GM12873 (cell line): Measurements from ENCODE around the gene EML1.

ENCODE experiments used
- TF ChIP-seq, protein P1 (sequence below): IDR thresholded peaks from 2 replicates; pipeline ENCODE4 v1.5.1; 2012; ENCODE audit warnings: low read depth, mild to moderate bottlenecking, moderate library complexity, low read length, control low read depth; ENCODE audit not compliant: insufficient read depth; ENCODE audit errors: missing control alignments

Gene EML1, protein sequence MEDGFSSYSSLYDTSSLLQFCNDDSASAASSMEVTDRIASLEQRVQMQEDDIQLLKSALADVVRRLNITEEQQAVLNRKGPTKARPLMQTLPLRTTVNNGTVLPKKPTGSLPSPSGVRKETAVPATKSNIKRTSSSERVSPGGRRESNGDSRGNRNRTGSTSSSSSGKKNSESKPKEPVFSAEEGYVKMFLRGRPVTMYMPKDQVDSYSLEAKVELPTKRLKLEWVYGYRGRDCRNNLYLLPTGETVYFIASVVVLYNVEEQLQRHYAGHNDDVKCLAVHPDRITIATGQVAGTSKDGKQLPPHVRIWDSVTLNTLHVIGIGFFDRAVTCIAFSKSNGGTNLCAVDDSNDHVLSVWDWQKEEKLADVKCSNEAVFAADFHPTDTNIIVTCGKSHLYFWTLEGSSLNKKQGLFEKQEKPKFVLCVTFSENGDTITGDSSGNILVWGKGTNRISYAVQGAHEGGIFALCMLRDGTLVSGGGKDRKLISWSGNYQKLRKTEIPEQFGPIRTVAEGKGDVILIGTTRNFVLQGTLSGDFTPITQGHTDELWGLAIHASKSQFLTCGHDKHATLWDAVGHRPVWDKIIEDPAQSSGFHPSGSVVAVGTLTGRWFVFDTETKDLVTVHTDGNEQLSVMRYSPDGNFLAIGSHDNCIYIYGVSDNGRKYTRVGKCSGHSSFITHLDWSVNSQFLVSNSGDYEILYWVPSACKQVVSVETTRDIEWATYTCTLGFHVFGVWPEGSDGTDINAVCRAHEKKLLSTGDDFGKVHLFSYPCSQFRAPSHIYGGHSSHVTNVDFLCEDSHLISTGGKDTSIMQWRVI

DNA sequence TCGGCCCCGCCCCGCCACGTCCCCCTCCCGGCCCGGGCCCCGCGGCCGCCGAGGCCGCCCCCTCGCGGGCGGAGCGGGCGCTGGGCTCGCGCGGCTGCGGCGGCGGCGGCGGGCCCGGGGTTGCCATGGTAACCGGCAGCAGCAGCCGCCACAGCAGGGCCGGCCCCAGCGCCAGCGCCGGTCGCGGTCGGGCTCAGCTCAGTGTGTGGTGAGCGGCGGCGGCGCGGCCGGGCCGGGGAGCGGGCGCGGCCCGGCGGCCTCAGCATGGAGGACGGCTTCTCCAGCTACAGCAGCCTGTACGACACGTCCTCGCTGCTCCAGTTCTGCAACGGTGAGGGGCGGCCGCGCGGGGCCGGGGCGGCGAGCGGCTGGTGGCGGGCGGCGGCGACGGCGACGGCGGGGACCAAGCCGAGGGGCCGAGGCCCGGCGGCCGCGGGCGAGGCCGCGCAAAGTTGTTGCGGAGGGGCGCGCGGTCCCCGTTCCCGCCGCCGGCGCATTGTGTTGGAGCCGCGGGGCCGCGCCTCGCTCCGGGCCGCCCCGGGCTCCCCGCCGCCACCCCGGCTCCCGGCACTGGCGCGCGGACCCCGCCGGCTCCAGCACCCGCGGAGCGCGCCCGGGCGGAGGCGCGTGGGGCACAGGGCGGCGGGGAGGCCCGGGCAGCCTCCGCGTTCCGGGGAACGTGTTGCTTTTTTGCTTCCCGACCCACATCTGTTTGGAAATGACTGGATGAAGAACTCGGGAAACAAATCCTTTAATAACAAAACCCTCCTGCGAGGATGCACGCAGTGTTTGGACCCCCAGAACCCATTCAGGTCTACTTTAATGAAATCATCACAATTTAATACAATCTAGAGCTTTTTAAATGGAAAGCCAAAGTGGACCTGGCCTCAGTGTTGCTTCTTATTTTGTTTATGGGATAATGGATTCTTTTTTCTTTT is at the start of gene EML1:
EML1 (plus strand) TSS at position 201 of the 938 bp plus-strand sequence; CDS start at position 265, 64 bp downstream.
- TF ChIP-seq, protein P1, sequence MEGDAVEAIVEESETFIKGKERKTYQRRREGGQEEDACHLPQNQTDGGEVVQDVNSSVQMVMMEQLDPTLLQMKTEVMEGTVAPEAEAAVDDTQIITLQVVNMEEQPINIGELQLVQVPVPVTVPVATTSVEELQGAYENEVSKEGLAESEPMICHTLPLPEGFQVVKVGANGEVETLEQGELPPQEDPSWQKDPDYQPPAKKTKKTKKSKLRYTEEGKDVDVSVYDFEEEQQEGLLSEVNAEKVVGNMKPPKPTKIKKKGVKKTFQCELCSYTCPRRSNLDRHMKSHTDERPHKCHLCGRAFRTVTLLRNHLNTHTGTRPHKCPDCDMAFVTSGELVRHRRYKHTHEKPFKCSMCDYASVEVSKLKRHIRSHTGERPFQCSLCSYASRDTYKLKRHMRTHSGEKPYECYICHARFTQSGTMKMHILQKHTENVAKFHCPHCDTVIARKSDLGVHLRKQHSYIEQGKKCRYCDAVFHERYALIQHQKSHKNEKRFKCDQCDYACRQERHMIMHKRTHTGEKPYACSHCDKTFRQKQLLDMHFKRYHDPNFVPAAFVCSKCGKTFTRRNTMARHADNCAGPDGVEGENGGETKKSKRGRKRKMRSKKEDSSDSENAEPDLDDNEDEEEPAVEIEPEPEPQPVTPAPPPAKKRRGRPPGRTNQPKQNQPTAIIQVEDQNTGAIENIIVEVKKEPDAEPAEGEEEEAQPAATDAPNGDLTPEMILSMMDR = no peak

DNA sequence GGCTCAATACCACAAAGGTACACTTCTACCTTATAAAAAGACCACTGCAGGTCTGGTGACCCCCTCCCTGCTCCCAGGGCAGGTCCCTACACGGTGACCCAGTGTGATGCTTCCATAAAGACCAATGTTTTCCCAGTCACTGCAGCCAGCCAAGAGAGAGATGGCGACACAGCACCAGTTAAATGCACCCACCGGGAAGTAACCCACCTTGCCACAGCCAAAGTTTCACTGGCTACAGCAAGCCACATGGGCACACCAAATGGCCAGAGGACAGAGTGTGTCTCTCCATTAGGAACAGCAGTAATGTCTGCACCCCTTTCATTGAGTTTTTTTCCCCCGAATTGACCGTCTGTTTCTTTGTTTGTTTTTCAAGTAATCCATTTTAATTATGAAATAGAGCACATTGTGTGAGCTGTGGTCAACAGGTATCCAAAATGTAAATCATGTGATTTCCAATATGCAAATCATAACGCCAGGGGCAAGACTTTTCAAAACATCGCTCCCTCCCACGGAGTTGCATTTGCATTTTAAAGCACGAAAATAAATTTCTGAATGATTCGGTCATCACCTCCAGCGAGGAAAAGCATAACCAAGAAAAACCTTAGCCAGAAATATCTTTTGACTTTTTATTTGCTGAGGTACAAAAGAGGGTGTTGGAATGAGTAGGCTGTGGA is 48.9 kb upstream of the EML1 start:
- TF ChIP-seq, protein P1 = no peak

DNA sequence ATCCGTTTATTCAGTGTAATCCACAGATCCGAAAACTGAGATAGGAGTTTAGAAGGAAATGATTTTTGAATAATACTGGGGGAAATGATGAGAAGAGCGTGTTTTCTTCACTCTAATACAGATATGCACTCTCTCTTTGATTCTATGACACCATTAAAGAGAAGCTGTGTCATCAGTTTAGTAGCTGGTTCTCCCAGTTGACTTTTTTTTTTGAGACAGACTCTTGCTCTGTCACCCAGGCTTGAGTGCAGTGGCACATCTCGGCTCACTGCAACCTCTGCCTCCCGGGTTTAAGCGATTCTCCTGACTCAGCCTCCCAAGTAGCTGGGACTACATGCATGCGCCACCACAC is 48.4 kb upstream of the EML1 start:
- TF ChIP-seq, protein P1 = no peak

DNA sequence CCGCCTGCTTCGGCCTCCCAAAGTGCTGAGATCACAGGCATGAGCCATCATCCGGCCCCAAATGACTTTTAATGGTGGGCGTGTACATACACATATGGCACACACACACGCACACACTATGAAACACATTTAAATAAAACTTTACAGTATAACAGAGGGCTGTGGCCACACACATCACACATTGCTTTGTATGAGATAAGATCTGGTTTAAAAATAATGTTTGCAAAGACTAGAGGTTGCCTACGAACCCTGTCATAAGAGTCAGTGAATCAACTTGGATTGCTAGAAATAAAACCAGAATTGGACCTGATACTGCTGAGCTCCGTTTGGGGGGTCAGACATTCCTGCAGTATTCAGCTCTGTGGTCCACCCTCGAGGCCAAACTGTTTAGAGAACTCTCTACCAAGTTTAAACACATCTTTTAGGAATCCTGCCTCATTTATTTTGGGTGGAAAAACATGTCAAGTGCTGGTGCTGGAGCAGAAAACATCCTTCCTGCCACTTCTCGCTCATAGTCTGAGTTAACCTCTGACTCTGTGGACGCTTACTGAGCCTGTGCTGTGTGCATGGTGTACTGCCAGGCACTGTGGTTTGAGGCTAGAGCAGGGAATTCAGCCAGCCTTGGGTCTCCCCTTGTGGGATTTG is 47.8 kb upstream of the EML1 start:
- TF ChIP-seq, protein P1 = no peak

DNA sequence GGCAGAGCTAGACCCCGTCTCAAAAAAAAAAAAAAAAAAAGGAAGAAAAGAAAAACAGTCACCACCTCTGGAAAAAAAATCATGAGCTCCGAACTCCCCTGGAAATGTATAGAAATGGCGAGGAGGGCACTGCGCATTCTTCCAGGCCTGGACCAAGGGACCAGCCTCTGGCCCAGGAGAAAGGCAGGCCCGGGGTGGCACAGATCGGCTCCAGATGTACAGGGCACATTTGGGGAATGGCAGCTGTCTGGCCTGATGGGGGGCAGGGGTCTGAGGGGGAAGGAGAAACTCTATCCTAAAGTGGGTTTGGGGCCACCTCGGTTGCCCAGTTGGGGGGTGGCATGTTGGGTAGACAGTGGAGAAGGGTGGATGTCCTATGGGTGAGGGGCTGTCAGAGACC is 46.0 kb upstream of the EML1 start:
- TF ChIP-seq, protein P1 = no peak

DNA sequence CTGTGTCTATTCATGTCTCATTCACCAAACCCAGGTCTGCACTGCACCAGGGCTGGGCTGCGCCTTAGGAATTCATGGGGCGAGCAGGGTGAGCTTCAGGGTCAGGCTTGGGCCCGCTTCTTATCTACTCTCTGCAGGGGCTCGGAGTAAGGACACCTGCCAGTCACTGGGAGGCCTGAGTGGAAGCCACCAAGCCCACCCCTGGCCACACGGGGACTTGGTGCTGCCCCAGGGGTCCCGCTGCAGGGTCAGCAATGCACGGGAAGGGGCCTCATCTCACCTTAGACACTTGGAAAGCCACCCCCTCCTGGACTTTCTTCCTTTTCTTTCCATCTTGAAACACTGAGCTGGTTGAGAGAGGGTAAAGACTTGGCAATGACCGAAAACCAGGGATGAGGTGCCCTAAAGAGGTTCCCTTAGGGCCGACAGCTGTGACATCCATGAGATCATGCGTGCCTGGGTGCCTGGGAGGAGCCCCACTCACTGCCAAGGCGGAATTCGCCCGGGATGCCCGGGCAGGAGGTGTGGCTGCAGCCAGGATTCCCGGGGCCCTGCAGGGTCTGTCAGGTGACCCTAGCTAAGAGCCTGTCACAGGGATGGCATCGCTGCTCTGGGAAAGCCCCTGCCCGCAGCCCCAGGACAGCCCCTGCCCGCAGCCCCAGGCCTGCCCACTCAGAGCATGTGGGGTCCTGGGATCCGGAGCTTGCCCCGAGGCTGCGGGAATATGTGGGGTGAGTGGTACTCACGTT is 45.5 kb upstream of the EML1 start:
- TF ChIP-seq, protein P1 = no peak
